Natural killer cell treated with Interleukin-12 subunit alpha and Interleukin-12 subunit beta and Interleukin-15 and Interleukin-18, amount 100 ng/mL, for 72 hours (primary cell): Measurements from ENCODE around the gene DNAH6. TPM values are rescaled to one million over a fixed set of nuclear protein-coding genes. Genes with fewer than 3 reads are reported as not detected.
"Not testable (repeated sequence)": the region's sequence is repeated elsewhere in the genome, so short reads cannot be mapped to it uniquely, and the experiment has no call there.

Experiments used
- ATAC-seq, 2 donors: fragments of 150-1000 bp; cut with Tn5 transposase in 1 of 2; sonication (Bioruptor Pico), chemical (Tn5 transposase) in 1 of 2; 2 replicates each; pipeline ENCODE4 v1.10.0; 2021
- DNase-seq: peaks from one replicate; pipeline ENCODE4 v3.0.0; 2022; ENCODE audit warnings: low spot score
- H3K27ac Mint-ChIP-seq, 2 donors: 1 replicate in 1 of 2; 2 replicates in 1 of 2; pipeline ENCODE4 v1.8.0; 2022; ENCODE audit warnings: mixed read lengths in 2 of 2, mild to moderate bottlenecking in 1 of 2, moderate library complexity in 1 of 2
- H3K27me3 Mint-ChIP-seq, 2 donors: 1 replicate in 1 of 2; 2 replicates in 1 of 2; pipeline ENCODE4 v1.8.0; 2022; ENCODE audit warnings: mixed read lengths in 2 of 2
- H3K36me3 Mint-ChIP-seq: one replicate; pipeline ENCODE4 v1.8.0; 2022; ENCODE audit warnings: mixed read lengths
- H3K4me1 Mint-ChIP-seq, 2 donors: 1 replicate in 1 of 2; 2 replicates in 1 of 2; pipeline ENCODE4 v1.8.0; 2022; ENCODE audit warnings: low read depth in 2 of 2, mixed read lengths in 2 of 2, mild to moderate bottlenecking in 1 of 2
- H3K4me3 Mint-ChIP-seq: one replicate; pipeline ENCODE4 v1.8.0; 2022; ENCODE audit warnings: mixed read lengths
- H3K9me3 Mint-ChIP-seq: 2 replicates; pipeline ENCODE4 v1.8.0; 2022; ENCODE audit warnings: mixed read lengths
- total RNA-seq, 2 donors: library from RNA; stranded (reverse); gene quantifications; one replicate each; pipeline ENCODE4 v1.2.3, GENCODE V29; 2022

DNAH6 gene
- total RNA-seq, 2 donors from 2014 or later: 0.48 to 1.0 TPM

- H3K27me3 Mint-ChIP-seq: no peaks in the 10 kb centered on the region
- H3K4me3 Mint-ChIP-seq: no peak overlapping the region
These were observed 212.9 kb downstream of the DNAH6 start for GRCh38 chr2:84729224-84729623.

GRCh38 chr2:84731185-84731584 lies 214.9 kb downstream of the DNAH6 start:
- no peak overlapping the region for H3K27ac Mint-ChIP-seq
- ATAC-seq: no peak
- DNase-seq: no peak
- no peaks in the 10 kb centered on the region for H3K36me3 Mint-ChIP-seq
- H3K4me3 Mint-ChIP-seq: no peak overlapping the region
- H3K27me3 Mint-ChIP-seq: no peaks in the 10 kb centered on the region
- no peaks in the 10 kb centered on the region for H3K9me3 Mint-ChIP-seq
- H3K4me1 Mint-ChIP-seq: no peaks in the 10 kb centered on the region

More at GRCh38 chr2:84729224-84729623, 212.9 kb downstream of the DNAH6 start:
- Mint-ChIP-seq H3K4me1 (peaks cover 0 to 4% of the 10 kb centered on the region in 2 donors), H3K9me3 (no peaks in the 10 kb centered on the region), H3K36me3 (no peaks in the 10 kb centered on the region), H3K27ac (peak overlapping the region in 1 of 2 donors; percentile 16)
- DNase-seq (no peak), ATAC-seq (no peak)

- no peaks in the 10 kb centered on the region for H3K27me3 Mint-ChIP-seq
- H3K4me3 Mint-ChIP-seq: no peak overlapping the region
- H3K4me1 Mint-ChIP-seq: no peaks in the 10 kb centered on the region
- H3K27ac Mint-ChIP-seq: no peak overlapping the region
- no peaks in the 10 kb centered on the region for H3K36me3 Mint-ChIP-seq
- no peak for ATAC-seq
- H3K9me3 Mint-ChIP-seq: no peaks in the 10 kb centered on the region
- no peak for DNase-seq
These were observed 216.8 kb downstream of the DNAH6 start for GRCh38 chr2:84732897-84733778.

- Mint-ChIP-seq H3K4me3 (no peak overlapping the region), H3K27me3 (peaks cover 0 to 9% of the 10 kb centered on the region in 2 donors), H3K36me3 (peaks cover 10% of the 10 kb centered on the region), H3K4me1 (no peaks in the 10 kb centered on the region), H3K9me3 (no peaks in the 10 kb centered on the region), H3K27ac (no peak overlapping the region)
- ATAC-seq (no peak), DNase-seq (no peak)
These were observed 219.1 kb downstream of the DNAH6 start for GRCh38 chr2:84735389-84735788.

GRCh38 chr2:84741182-84741822 lies 225.0 kb downstream of the DNAH6 start:
- H3K9me3 Mint-ChIP-seq: no peaks in the 10 kb centered on the region
- peak overlapping the region in 1 of 2 donors; percentile 3 for H3K27ac Mint-ChIP-seq
- peaks cover 0 to 9% of the 10 kb centered on the region in 2 donors for H3K27me3 Mint-ChIP-seq
- ATAC-seq: peak; percentile 85 to 89
- no peak overlapping the region for H3K4me3 Mint-ChIP-seq
- H3K36me3 Mint-ChIP-seq: peaks cover 10% of the 10 kb centered on the region
- H3K4me1 Mint-ChIP-seq: peaks cover 11 to 13% of the 10 kb centered on the region in 2 donors
- no peak for DNase-seq

GRCh38 chr2:84748341-84748740 lies 232.0 kb downstream of the DNAH6 start:
- Mint-ChIP-seq H3K27ac (no peak overlapping the region), H3K27me3 (no peaks in the 10 kb centered on the region), H3K4me1 (no peaks in the 10 kb centered on the region), H3K4me3 (no peak overlapping the region), H3K9me3 (no peaks in the 10 kb centered on the region), H3K36me3 (no peaks in the 10 kb centered on the region)
- DNase-seq (no peak), ATAC-seq (no peak)

- Mint-ChIP-seq H3K9me3 (no peaks in the 10 kb centered on the region), H3K4me1 (no peaks in the 10 kb centered on the region), H3K36me3 (no peaks in the 10 kb centered on the region), H3K4me3 (no peak overlapping the region), H3K27ac (no peak overlapping the region), H3K27me3 (no peaks in the 10 kb centered on the region)
- DNase-seq (no peak), ATAC-seq (no peak)
These were observed 233.1 kb downstream of the DNAH6 start for GRCh38 chr2:84749442-84749841.

GRCh38 chr2:84755096-84755495 lies 238.8 kb downstream of the DNAH6 start:
- DNase-seq: no peak
- H3K4me1 Mint-ChIP-seq: no peaks in the 10 kb centered on the region
- H3K27me3 Mint-ChIP-seq: no peaks in the 10 kb centered on the region
- no peak overlapping the region for H3K27ac Mint-ChIP-seq
- no peak for ATAC-seq
- H3K4me3 Mint-ChIP-seq: no peak overlapping the region
- H3K36me3 Mint-ChIP-seq: peaks cover 4% of the 10 kb centered on the region
- H3K9me3 Mint-ChIP-seq: no peaks in the 10 kb centered on the region

- Mint-ChIP-seq H3K4me3 (no peak overlapping the region), H3K36me3 (peaks cover 4% of the 10 kb centered on the region), H3K27me3 (no peaks in the 10 kb centered on the region), H3K9me3 (no peaks in the 10 kb centered on the region), H3K27ac (no peak overlapping the region), H3K4me1 (peaks cover 0 to 5% of the 10 kb centered on the region in 2 donors)
- ATAC-seq (no peak), DNase-seq (no peak)
These were observed 241.3 kb downstream of the DNAH6 start for GRCh38 chr2:84757648-84758047.

- Mint-ChIP-seq H3K9me3 (peaks cover 6% of the 10 kb centered on the region), H3K4me3 (no peak overlapping the region), H3K36me3 (peaks cover 10% of the 10 kb centered on the region), H3K27me3 (no peaks in the 10 kb centered on the region), H3K27ac (no peak overlapping the region), H3K4me1 (peaks cover 0 to 5% of the 10 kb centered on the region in 2 donors)
- no peak for DNase-seq
- ATAC-seq: no peak
These were observed 250.5 kb downstream of the DNAH6 start for GRCh38 chr2:84766791-84767190.

GRCh38 chr2:84768840-84769239 lies 252.5 kb downstream of the DNAH6 start:
- H3K27me3 Mint-ChIP-seq: no peaks in the 10 kb centered on the region
- no peaks in the 10 kb centered on the region for H3K4me1 Mint-ChIP-seq
- H3K9me3 Mint-ChIP-seq: peaks cover 6% of the 10 kb centered on the region
- no peak overlapping the region for H3K4me3 Mint-ChIP-seq
- H3K36me3 Mint-ChIP-seq: peaks cover 18% of the 10 kb centered on the region
- ATAC-seq (no peak), DNase-seq (no peak)
- H3K27ac Mint-ChIP-seq: no peak overlapping the region

GRCh38 chr2:84770280-84770679 lies 254.0 kb downstream of the DNAH6 start:
- no peak for ATAC-seq
- H3K36me3 Mint-ChIP-seq: peaks cover 32% of the 10 kb centered on the region
- no peak overlapping the region for H3K27ac Mint-ChIP-seq
- H3K4me1 Mint-ChIP-seq: no peaks in the 10 kb centered on the region
- H3K4me3 Mint-ChIP-seq: no peak overlapping the region
- no peak for DNase-seq
- H3K27me3 Mint-ChIP-seq: no peaks in the 10 kb centered on the region
- peaks cover 14% of the 10 kb centered on the region for H3K9me3 Mint-ChIP-seq

GRCh38 chr2:84771251-84771650 lies 255.0 kb downstream of the DNAH6 start:
- Mint-ChIP-seq H3K36me3 (peaks cover 36% of the 10 kb centered on the region), H3K27ac (no peak overlapping the region), H3K9me3 (peaks cover 14% of the 10 kb centered on the region), H3K27me3 (no peaks in the 10 kb centered on the region), H3K4me3 (no peak overlapping the region), H3K4me1 (no peaks in the 10 kb centered on the region)
- no peak for ATAC-seq
- DNase-seq: no peak

GRCh38 chr2:84773562-84773961 lies 257.3 kb downstream of the DNAH6 start:
- H3K4me1 Mint-ChIP-seq, ATAC-seq, H3K4me3 Mint-ChIP-seq, H3K27ac Mint-ChIP-seq, H3K27me3 Mint-ChIP-seq, DNase-seq: not testable (repeated sequence)
- H3K36me3 Mint-ChIP-seq: peaks cover 36% of the 10 kb centered on the region
- H3K9me3 Mint-ChIP-seq: peaks cover 21% of the 10 kb centered on the region
